K562 treated with DMSO at 1 percent for 12 hours (cell line): Measurements from ENCODE around the gene AWAT1. TPM values are rescaled to one million over a fixed set of nuclear protein-coding genes. Genes with fewer than 3 reads are reported as not detected.

Experiments used
- total RNA-seq: library from RNA; unstranded; fragments of 300-600 nt; gene quantifications from 2 replicates; pipeline ENCODE4 v1.2.3, GENCODE V29; 2022; ENCODE audit not compliant: insufficient read depth

Gene AWAT1
- not detected in 2 replicates for total RNA-seq

GRCh38 chrX:70234355-70234754 lies at the start of gene AWAT1:
Gene AWAT1, plus strand, starts transcription at chrX:70234655. Its CDS starts 41 bp downstream, at chrX:70234696.

GRCh38 chrX:70260104-70260503 lies 25.6 kb downstream of the AWAT1 start, which contains the start of gene P2RY4:
Gene P2RY4, minus strand, starts transcription at chrX:70260204. Its CDS starts 580 bp downstream, at chrX:70259624.

GRCh38 chrX:70268034-70268433 lies 33.6 kb downstream of the AWAT1 start, which contains the start of gene ARR3:
Gene ARR3, plus strand, starts transcription at chrX:70268334. Its CDS starts 1,052 bp downstream, at chrX:70269386.

GRCh38 chrX:70281951-70282350 lies 47.5 kb downstream of the AWAT1 start, which contains the start of gene RAB41:
Gene RAB41, plus strand, starts transcription at chrX:70282172. Its CDS starts 46 bp downstream, at chrX:70282218.

Other genes starting within 250 kb of the AWAT1 start
- not detected in 2 replicates for gene AWAT2, start 184.7 kb upstream of the AWAT1 start, total RNA-seq
- gene OTUD6A, start 172.2 kb upstream of the AWAT1 start, total RNA-seq: 0.52 and 1.2 TPM in 2 replicates
- 82.0 and 96.0 TPM in 2 replicates for gene IGBP1, start 101.2 kb upstream of the AWAT1 start, total RNA-seq
- not detected in 2 replicates for gene DGAT2L6, start 57.2 kb upstream of the AWAT1 start, total RNA-seq
- not detected in 2 replicates for gene P2RY4, start 25.5 kb downstream of the AWAT1 start, total RNA-seq
- gene ARR3, start 33.7 kb downstream of the AWAT1 start, total RNA-seq: not detected in 2 replicates
- gene RAB41, start 47.5 kb downstream of the AWAT1 start, total RNA-seq: not detected in 2 replicates
- gene PDZD11, start 55.3 kb downstream of the AWAT1 start, total RNA-seq: 32.0 and 44.6 TPM in 2 replicates
- gene KIF4A, start 55.4 kb downstream of the AWAT1 start, total RNA-seq: 23.8 and 51.8 TPM in 2 replicates
- gene GDPD2, start 188.7 kb downstream of the AWAT1 start, total RNA-seq: not detected in 2 replicates
- 2.4 and 4.7 TPM in 2 replicates for gene DLG3, start 210.2 kb downstream of the AWAT1 start, total RNA-seq